ENCODE measurements around the gene PRDX5.

GRCh38 chr11:64349404-64349803 lies 31.5 kb downstream of the PRDX5 start:
- TF ChIP-seq, protein P1, sequence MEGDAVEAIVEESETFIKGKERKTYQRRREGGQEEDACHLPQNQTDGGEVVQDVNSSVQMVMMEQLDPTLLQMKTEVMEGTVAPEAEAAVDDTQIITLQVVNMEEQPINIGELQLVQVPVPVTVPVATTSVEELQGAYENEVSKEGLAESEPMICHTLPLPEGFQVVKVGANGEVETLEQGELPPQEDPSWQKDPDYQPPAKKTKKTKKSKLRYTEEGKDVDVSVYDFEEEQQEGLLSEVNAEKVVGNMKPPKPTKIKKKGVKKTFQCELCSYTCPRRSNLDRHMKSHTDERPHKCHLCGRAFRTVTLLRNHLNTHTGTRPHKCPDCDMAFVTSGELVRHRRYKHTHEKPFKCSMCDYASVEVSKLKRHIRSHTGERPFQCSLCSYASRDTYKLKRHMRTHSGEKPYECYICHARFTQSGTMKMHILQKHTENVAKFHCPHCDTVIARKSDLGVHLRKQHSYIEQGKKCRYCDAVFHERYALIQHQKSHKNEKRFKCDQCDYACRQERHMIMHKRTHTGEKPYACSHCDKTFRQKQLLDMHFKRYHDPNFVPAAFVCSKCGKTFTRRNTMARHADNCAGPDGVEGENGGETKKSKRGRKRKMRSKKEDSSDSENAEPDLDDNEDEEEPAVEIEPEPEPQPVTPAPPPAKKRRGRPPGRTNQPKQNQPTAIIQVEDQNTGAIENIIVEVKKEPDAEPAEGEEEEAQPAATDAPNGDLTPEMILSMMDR (IDR thresholded peaks at IDR 0.05; ENCODE audit: low read length) = no peak
- TF ChIP-seq EZH2 (IDR thresholded peaks at IDR 0.05; ENCODE audit: borderline replicate concordance, low read length) = no peak

All from OCI-LY1 (cell line).